GM12892 (cell line): Measurements from ENCODE around the gene FAM53A.

Experiments
- POLR2A ChIP-seq: IDR thresholded peaks from 2 replicates; pipeline ENCODE4 v1.6.1; 2011; ENCODE audit warnings: low read depth, low read length, control low read depth
- POLR2AphosphoS5 ChIP-seq: IDR thresholded peaks from 2 replicates; pipeline ENCODE4 v1.6.1; 2011; ENCODE audit warnings: low read depth, low read length, control low read depth

DNA sequence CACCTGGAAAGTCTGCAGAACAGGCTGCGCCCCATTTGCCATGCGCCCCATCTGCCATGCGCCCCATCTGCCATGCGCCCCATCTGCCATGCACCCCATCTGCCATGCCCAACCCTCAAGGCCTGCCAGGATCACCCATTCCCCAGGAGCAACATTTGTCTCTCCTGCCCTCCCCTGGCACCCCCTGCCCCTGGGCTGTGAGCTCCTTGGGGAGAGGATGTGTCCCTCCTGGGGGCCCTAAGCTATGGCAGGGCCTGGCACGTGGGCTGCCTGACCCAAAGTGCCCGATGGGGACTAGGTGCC is 82.6 kb downstream of the FAM53A start:
- TF ChIP-seq POLR2A: no peak
- TF ChIP-seq POLR2AphosphoS5: no peak
